Upper lobe of left lung (tissue), 4 donors: Measurements from ENCODE around the gene AADACL4.
"Not testable (repeated sequence)": the region's sequence is repeated elsewhere in the genome, so short reads cannot be mapped to it uniquely, and the experiment has no call there.

Source experiments
- CTCF ChIP-seq, 6 experiments: fragments of 450-650 bp in 4 of 6; fragments of 200-600 bp in 2 of 6; sonication (generic) in 2 of 6; IDR thresholded peaks; one replicate each; pipeline ENCODE4 v1.5.1; 2016 to 2019; ENCODE audit warnings: antibody characterized with exemption in 6 of 6
- EP300 ChIP-seq, 4 donors: sonication (generic); formaldehyde crosslinking; IDR thresholded peaks; one replicate each; pipeline ENCODE4 v1.5.1; 2017; ENCODE audit warnings: antibody characterized with exemption in 4 of 4, control low read depth in 2 of 4
- POLR2A ChIP-seq, 4 donors: fragments of 450-650 bp; IDR thresholded peaks; one replicate each; pipeline ENCODE4 v1.5.1; 2016 to 2017; ENCODE audit warnings: antibody characterized with exemption in 4 of 4, mild to moderate bottlenecking in 2 of 4
- POLR2AphosphoS5 ChIP-seq, 2 donors: sonication (generic); formaldehyde crosslinking; IDR thresholded peaks; one replicate each; pipeline ENCODE4 v1.5.1; 2017; ENCODE audit warnings: antibody characterized with exemption in 2 of 2

- not testable (repeated sequence) for TF ChIP-seq CTCF, POLR2A, EP300, POLR2AphosphoS5 (IDR thresholded peaks at IDR 0.05)
These were observed 1.5 kb downstream of the AADACL4 start for GRCh38 chr1:12645401-12645800.
